ENCODE data around the gene SBF2.

Gene SBF2

GRCh38 chr11:9972989-9973388 lies 321.0 kb downstream of the SBF2 start:
- Histone ChIP-seq H3K27ac (replicated peaks) (no peak overlapping the region), H3K27me3 (ENCODE audit: insufficient read depth, poor library complexity, severe bottlenecking) (no peaks in the 10 kb centered on the region), H3K4me3 (replicated peaks; ENCODE audit: insufficient read depth, low read length) (no peak overlapping the region)
- peak; percentile 11 to 25 for DNase-seq (ENCODE audit: low read depth in 1 of 2, low spot score in 1 of 2)
- TF ChIP-seq SPI1 (IDR thresholded peaks at IDR 0.05; ENCODE audit: borderline replicate concordance, low read depth) = no peak
- peak; percentile 43 for TF ChIP-seq CTCF (IDR thresholded peaks at IDR 0.05; ENCODE audit: insufficient read depth, low read length)
- TF ChIP-seq, protein P1, sequence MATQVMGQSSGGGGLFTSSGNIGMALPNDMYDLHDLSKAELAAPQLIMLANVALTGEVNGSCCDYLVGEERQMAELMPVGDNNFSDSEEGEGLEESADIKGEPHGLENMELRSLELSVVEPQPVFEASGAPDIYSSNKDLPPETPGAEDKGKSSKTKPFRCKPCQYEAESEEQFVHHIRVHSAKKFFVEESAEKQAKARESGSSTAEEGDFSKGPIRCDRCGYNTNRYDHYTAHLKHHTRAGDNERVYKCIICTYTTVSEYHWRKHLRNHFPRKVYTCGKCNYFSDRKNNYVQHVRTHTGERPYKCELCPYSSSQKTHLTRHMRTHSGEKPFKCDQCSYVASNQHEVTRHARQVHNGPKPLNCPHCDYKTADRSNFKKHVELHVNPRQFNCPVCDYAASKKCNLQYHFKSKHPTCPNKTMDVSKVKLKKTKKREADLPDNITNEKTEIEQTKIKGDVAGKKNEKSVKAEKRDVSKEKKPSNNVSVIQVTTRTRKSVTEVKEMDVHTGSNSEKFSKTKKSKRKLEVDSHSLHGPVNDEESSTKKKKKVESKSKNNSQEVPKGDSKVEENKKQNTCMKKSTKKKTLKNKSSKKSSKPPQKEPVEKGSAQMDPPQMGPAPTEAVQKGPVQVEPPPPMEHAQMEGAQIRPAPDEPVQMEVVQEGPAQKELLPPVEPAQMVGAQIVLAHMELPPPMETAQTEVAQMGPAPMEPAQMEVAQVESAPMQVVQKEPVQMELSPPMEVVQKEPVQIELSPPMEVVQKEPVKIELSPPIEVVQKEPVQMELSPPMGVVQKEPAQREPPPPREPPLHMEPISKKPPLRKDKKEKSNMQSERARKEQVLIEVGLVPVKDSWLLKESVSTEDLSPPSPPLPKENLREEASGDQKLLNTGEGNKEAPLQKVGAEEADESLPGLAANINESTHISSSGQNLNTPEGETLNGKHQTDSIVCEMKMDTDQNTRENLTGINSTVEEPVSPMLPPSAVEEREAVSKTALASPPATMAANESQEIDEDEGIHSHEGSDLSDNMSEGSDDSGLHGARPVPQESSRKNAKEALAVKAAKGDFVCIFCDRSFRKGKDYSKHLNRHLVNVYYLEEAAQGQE (IDR thresholded peaks at IDR 0.05; ENCODE audit: insufficient replicate concordance, low read depth) = no peak
- no peak for TF ChIP-seq GABPA (IDR thresholded peaks at IDR 0.05; ENCODE audit: low read depth)
- TF ChIP-seq POLR2AphosphoS5 (IDR thresholded peaks at IDR 0.05; ENCODE audit: low read depth) = no peak

DNA sequence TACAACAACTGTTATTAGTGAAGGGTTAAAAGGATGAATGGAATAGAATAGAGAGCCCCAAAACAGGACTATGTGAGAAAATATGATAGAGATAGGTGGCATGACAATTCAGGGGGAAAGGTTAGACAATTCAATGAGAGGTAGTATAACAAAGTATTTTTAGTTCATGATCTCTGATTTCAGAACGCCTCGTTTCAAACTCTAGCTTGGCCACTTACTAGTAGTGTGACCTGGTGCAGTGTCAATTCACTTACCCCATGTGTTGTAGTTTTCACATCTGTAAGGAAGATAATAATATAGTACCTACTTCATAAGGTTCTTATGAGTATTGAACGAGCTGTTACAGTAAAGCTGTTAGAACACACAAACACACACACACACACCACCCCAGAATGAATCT lies 322.1 kb downstream of the SBF2 start:
- no peak for TF ChIP-seq POLR2AphosphoS5 (IDR thresholded peaks at IDR 0.05; ENCODE audit: low read depth)
- no peak for TF ChIP-seq SPI1 (IDR thresholded peaks at IDR 0.05; ENCODE audit: borderline replicate concordance, low read depth)
- TF ChIP-seq GABPA (IDR thresholded peaks at IDR 0.05; ENCODE audit: low read depth) = no peak
- no peak for TF ChIP-seq CTCF (IDR thresholded peaks at IDR 0.05; ENCODE audit: insufficient read depth, low read length)
- TF ChIP-seq, protein P1 (IDR thresholded peaks at IDR 0.05; ENCODE audit: insufficient replicate concordance, low read depth) = no peak
- H3K27me3 ChIP-seq (ENCODE audit: insufficient read depth, poor library complexity, severe bottlenecking) = no peaks in the 10 kb centered on the region
- no peak for DNase-seq (ENCODE audit: low read depth in 1 of 2, low spot score in 1 of 2)
- H3K27ac ChIP-seq (replicated peaks) = no peak overlapping the region
- H3K4me3 ChIP-seq (replicated peaks; ENCODE audit: insufficient read depth, low read length) = no peak overlapping the region

- DNase-seq (ENCODE audit: low read depth in 1 of 2, low spot score in 1 of 2) = no peak
- TF ChIP-seq SPI1 (IDR thresholded peaks at IDR 0.05; ENCODE audit: borderline replicate concordance, low read depth) (no peak), CTCF (IDR thresholded peaks at IDR 0.05; ENCODE audit: insufficient read depth, low read length) (no peak), POLR2AphosphoS5 (IDR thresholded peaks at IDR 0.05; ENCODE audit: low read depth) (no peak), GABPA (IDR thresholded peaks at IDR 0.05; ENCODE audit: low read depth) (no peak)
- TF ChIP-seq, protein P1 (IDR thresholded peaks at IDR 0.05; ENCODE audit: insufficient replicate concordance, low read depth) = no peak
These were observed 325.0 kb downstream of the SBF2 start for GRCh38 chr11:9969068-9969467.

More at GRCh38 chr11:9969068-9969467, 325.0 kb downstream of the SBF2 start:
- Histone ChIP-seq H3K4me3 (replicated peaks; ENCODE audit: insufficient read depth, low read length) (no peak overlapping the region), H3K27ac (replicated peaks) (no peak overlapping the region), H3K27me3 (ENCODE audit: insufficient read depth, poor library complexity, severe bottlenecking) (no peaks in the 10 kb centered on the region)
